ENCODE results near the gene CCL2. TPM values are rescaled to one million over a fixed set of nuclear protein-coding genes. Genes with fewer than 3 reads are reported as not detected.

CCL2 gene
- 10 to 100 TPM in 1 of 2 donors, 1 to 10 TPM in 1; 7.0 to 66.8 TPM for total RNA-seq

GRCh38 chr17:34254651-34255380 lies at the start of gene CCL2:
CCL2 (plus strand) TSS chr17:34255285; CDS start chr17:34255350, 65 bp downstream.

GRCh38 chr17:34269969-34270368 lies 14.9 kb downstream of the CCL2 start, which contains the start of gene CCL7:
CCL7 (plus strand) TSS chr17:34270221; CDS start chr17:34270291, 70 bp downstream.

GRCh38 chr17:34285286-34285792 lies 30.3 kb downstream of the CCL2 start, which contains the start of gene CCL11:
CCL11 (plus strand) TSS chr17:34285742; CDS start chr17:34285809, 67 bp downstream.

Other genes starting within 250 kb of the CCL2 start
- 1 to 10 TPM in 1 of 2 donors, not detected in 1; 1.7 TPM for gene CCL7, start 14.9 kb downstream of the CCL2 start, total RNA-seq
- gene CCL11, start 30.5 kb downstream of the CCL2 start, total RNA-seq = not detected
- under 1 TPM; 0.67 to 0.69 TPM for gene CCL8, start 64.2 kb downstream of the CCL2 start, total RNA-seq
- gene CCL13, start 101.2 kb downstream of the CCL2 start, total RNA-seq = not detected
- gene CCL1, start 107.9 kb downstream of the CCL2 start, total RNA-seq = not detected

All from melanocyte of skin (primary cell).